ENCODE data around the gene MSH4.
A peak's percentile ranks its signal among the peaks of the same experiment; 100 is the strongest.

MSH4 gene

DNA sequence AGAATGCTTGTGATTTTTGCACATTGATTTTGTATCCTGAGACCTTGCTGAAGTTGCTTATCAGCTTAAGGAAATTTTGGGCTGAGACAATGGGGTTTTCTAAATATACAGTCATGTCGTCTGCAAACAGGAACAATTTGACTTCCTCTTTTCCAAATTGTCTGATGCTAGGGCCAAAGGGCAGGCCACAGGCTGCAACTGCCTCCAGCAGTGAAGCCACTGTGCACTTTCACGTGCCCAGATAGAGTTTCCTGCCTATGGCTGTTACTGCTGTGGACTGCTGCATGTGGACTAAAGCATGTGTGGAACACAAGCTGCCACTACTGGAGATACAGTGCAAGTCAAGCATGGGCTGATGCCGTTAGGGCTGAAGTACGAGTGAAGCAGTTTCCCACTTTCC is 146.4 kb downstream of the MSH4 start:
- DNase-seq (ENCODE audit: low read depth) = peak; percentile 11

DNA sequence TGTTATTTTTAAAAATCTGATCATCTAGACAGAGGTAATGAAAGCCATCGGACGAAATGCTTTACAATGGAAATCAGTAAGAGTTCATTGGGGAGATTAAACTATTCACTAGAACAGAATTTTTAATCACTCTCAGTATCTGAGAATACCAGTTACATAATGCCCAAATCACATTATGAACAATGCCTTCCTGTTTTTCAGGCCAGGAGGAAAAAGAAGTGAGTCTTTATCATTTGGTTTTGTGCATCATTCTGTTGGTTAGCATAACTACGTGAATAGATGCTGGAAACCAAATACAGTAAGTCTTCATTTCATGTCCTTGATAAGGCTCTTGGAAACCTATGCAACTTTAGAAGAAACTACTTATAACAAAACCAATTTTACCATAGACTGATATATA is 153.5 kb downstream of the MSH4 start:
- no peak for DNase-seq (ENCODE audit: low read depth)

DNA sequence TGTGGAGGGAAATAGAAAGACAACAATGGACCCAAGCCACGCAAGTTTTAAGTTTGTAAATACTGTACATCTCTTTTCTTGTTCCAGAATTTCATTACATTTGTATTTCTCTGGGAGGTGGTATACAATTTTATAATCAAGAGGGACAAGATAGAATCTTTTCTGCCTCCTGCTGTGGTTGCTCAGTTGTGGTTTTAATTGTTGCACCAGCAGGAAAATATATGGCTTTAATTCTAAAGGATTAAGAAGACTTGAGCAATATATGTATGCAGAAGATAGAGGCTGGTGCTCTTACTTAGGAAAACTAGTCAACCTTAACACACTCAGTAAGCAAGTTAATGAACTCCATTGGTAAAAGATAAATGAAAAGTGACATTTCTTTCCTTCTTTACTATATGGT is 155.3 kb downstream of the MSH4 start:
- no peak for DNase-seq (ENCODE audit: low read depth)

DNA sequence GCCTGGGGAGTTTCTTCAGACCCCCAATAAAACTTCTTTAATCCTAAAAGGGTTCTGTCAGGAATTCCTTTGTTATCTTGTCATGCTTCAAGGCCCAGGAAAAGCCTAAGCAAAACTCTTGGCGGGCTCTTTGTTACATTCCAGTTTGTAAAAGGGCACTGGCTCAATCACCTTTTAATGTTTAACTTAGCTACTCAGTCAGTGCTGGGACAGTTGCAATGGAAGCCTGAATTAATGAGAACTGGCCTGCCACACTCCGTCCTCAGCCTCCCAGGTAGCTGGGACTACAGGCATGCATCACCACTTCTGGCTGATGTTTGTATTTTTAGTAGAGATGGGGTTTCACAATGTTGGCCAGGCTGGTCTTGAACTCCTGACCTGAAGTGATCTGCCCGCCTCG is 156.8 kb downstream of the MSH4 start:
- no peak for DNase-seq (ENCODE audit: low read depth)

DNA sequence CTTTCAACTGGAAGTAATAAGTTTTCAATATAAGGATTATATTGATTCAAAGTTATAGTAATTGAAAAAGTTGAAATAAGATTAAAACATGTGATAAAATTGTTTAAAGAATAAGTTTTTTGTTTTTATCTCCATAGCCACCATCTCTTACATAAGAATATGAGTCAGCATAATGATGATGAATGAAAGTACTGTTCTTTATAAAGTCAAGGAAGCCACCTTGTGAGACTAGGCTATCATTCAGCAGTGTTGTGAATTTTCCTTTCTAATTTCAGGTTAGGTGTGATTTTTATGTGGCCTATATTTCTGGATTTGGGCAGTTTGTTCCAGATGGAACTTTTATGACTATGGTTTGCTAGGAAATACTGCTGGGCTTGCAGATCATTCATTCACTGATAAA is 157.9 kb downstream of the MSH4 start:
- no peak for DNase-seq (ENCODE audit: low read depth)

Data from CMK (cell line).